Stimulated activated naive CD8-positive, alpha-beta T cell treated with anti-CD3 and anti-CD28 coated beads, Interleukin-15, amount 100 ng/mL, for 72 hours (primary cell): ENCODE data around the gene SPCS2.
"Not testable (repeated sequence)": the region's sequence is repeated elsewhere in the genome, so short reads cannot be mapped to it uniquely, and the experiment has no call there.

Source experiments
- ATAC-seq: fragments of 150-1000 bp; cut with Tn5 transposase; 2 replicates; pipeline ENCODE4 v1.10.0; 2021; ENCODE audit warnings: mild to moderate bottlenecking, moderate library complexity
- DNase-seq, 2 donors: peaks; one replicate each; pipeline ENCODE4 v3.0.0; 2021 to 2022
- H3K27ac Mint-ChIP-seq, 2 donors: one replicate each; pipeline ENCODE4 v1.8.0; 2022; ENCODE audit warnings: mild to moderate bottlenecking in 2 of 2, mixed read lengths in 2 of 2, moderate library complexity in 2 of 2
- H3K27me3 Mint-ChIP-seq: one replicate; pipeline ENCODE4 v1.8.0; 2022; ENCODE audit warnings: mixed read lengths
- H3K4me1 Mint-ChIP-seq: one replicate; pipeline ENCODE4 v1.8.0; 2022; ENCODE audit warnings: mild to moderate bottlenecking, mixed read lengths
- H3K4me3 Mint-ChIP-seq, 2 donors: one replicate each; pipeline ENCODE4 v1.8.0; 2022; ENCODE audit warnings: mild to moderate bottlenecking in 2 of 2, mixed read lengths in 2 of 2, moderate library complexity in 1 of 2
- H3K9me3 Mint-ChIP-seq, 2 donors: one replicate each; pipeline ENCODE4 v1.8.0; 2022; ENCODE audit warnings: mixed read lengths in 2 of 2

SPCS2 gene

GRCh38 chr11:74970852-74971395 lies 21.9 kb downstream of the SPCS2 start:
- Mint-ChIP-seq H3K4me3 (no peak overlapping the region), H3K9me3 (no peaks in the 10 kb centered on the region)
- ATAC-seq: no peak

GRCh38 chr11:74971424-74971823 lies 22.4 kb downstream of the SPCS2 start:
- Mint-ChIP-seq H3K27ac (no peak overlapping the region), H3K4me3 (no peak overlapping the region), H3K4me1 (no peaks in the 10 kb centered on the region), H3K27me3 (no peaks in the 10 kb centered on the region), H3K9me3 (no peaks in the 10 kb centered on the region)
- ATAC-seq (no peak), DNase-seq (no peak)

More at GRCh38 chr11:74970852-74971395, 21.9 kb downstream of the SPCS2 start:
- no peaks in the 10 kb centered on the region for H3K27me3 Mint-ChIP-seq
- H3K4me1 Mint-ChIP-seq: no peaks in the 10 kb centered on the region
- no peak for DNase-seq
- no peak overlapping the region for H3K27ac Mint-ChIP-seq

GRCh38 chr11:74978041-74978440 lies 29.0 kb downstream of the SPCS2 start:
- no peaks in the 10 kb centered on the region for H3K27me3 Mint-ChIP-seq
- H3K4me1 Mint-ChIP-seq: no peaks in the 10 kb centered on the region
- DNase-seq (no peak), ATAC-seq (no peak)
- no peak overlapping the region for H3K4me3 Mint-ChIP-seq
- H3K27ac Mint-ChIP-seq: no peak overlapping the region
- no peaks in the 10 kb centered on the region for H3K9me3 Mint-ChIP-seq

GRCh38 chr11:74980634-74981033 lies 31.6 kb downstream of the SPCS2 start:
- no peak overlapping the region for H3K27ac Mint-ChIP-seq
- no peaks in the 10 kb centered on the region for H3K27me3 Mint-ChIP-seq
- no peaks in the 10 kb centered on the region for H3K9me3 Mint-ChIP-seq
- ATAC-seq (no peak), DNase-seq (no peak)
- H3K4me1 Mint-ChIP-seq: no peaks in the 10 kb centered on the region
- no peak overlapping the region for H3K4me3 Mint-ChIP-seq

- ATAC-seq (no peak), DNase-seq (no peak)
- Mint-ChIP-seq H3K4me3 (no peak overlapping the region), H3K4me1 (no peaks in the 10 kb centered on the region), H3K27me3 (no peaks in the 10 kb centered on the region), H3K27ac (no peak overlapping the region), H3K9me3 (no peaks in the 10 kb centered on the region)
Measured at GRCh38 chr11:74981888-74982287, 32.8 kb downstream of the SPCS2 start.

- no peak overlapping the region for H3K27ac Mint-ChIP-seq
- no peaks in the 10 kb centered on the region for H3K4me1 Mint-ChIP-seq
- no peak for DNase-seq
- H3K27me3 Mint-ChIP-seq: no peaks in the 10 kb centered on the region
- no peak overlapping the region for H3K4me3 Mint-ChIP-seq
- no peak for ATAC-seq
- no peaks in the 10 kb centered on the region for H3K9me3 Mint-ChIP-seq
Measured at GRCh38 chr11:74984070-74984469, 35.0 kb downstream of the SPCS2 start.

GRCh38 chr11:74984730-74985129 lies 35.7 kb downstream of the SPCS2 start:
- Mint-ChIP-seq H3K27me3 (no peaks in the 10 kb centered on the region), H3K4me1 (peaks cover 6% of the 10 kb centered on the region), H3K9me3 (no peaks in the 10 kb centered on the region), H3K27ac (no peak overlapping the region), H3K4me3 (no peak overlapping the region)
- no peak for ATAC-seq
- no peak for DNase-seq

DNA sequence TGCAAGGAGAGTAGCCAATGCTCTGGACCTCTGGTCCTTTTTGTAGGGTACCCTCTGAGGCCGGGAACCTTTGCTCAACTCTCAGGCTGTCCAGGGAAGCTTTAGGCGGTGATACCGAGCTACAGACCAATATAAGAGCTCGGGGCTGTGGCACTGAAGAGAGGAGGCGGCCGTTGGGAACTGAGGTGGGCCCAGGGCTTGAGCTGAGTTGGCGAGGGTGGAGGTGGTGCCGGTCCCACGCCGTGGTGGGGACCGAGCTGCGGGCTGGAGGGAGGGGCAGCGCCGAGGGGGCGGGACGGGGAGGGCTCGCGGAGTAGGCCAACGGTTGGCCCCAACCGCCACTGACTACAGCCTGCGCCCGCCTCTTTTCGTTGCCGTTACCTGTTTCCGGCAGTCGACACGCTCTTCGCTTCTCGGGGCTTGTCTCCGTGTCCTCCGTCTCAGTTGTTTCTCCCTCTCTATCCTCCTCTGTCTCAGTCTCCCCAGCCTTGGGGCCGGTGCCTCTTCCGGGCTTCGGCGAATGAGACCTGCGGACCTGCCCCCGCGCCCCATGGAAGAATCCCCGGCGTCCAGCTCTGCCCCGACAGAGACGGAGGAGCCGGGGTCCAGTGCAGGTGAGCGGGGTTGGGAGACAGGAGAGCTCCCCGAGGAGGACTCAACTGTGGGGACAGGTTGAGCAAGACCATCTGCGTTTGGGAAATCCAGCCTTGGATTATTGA lies 39.6 kb downstream of the SPCS2 start, which contains the start of gene NEU3:
TSS of gene NEU3 (plus strand) at position 393 of the 719 bp plus-strand sequence. CDS start at position 521, 128 bp downstream.
- DNase-seq (peak; percentile 81 to 83), ATAC-seq (peak; percentile 97)
- Mint-ChIP-seq H3K4me3 (peak within 1 kb of the TSS; percentile 97 to 98), H3K27me3 (no peaks in the 10 kb centered on the region), H3K9me3 (no peaks in the 10 kb centered on the region), H3K4me1 (peaks cover 29% of the 10 kb centered on the region), H3K27ac (peak within 1 kb of the TSS; percentile 91 to 97)

DNA sequence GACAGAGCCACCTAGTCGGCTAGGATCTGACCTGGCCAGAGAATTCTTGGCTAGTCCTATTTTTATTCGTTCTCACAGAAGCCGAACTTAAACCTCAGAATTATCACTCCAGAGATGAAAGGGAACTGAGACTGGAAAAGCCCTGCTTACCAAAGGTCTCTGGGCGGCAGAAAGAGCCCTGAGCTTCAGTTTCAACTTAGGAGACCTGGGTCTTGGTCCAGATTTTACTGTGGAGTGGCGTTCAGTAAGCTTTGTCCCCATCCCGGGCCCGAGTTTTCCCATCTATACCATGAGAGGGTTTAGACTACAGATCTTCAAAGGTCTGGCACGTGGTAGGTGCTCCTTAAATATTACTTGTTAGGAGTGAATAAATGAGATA lies 40.2 kb downstream of the SPCS2 start:
- H3K27ac Mint-ChIP-seq: peak overlapping the region; percentile 91 to 97
- H3K9me3 Mint-ChIP-seq: no peaks in the 10 kb centered on the region
- peak overlapping the region; percentile 97 to 98 for H3K4me3 Mint-ChIP-seq
- H3K4me1 Mint-ChIP-seq: peaks cover 29% of the 10 kb centered on the region
- DNase-seq (no peak), ATAC-seq (peak; percentile 8)
- no peaks in the 10 kb centered on the region for H3K27me3 Mint-ChIP-seq

DNA sequence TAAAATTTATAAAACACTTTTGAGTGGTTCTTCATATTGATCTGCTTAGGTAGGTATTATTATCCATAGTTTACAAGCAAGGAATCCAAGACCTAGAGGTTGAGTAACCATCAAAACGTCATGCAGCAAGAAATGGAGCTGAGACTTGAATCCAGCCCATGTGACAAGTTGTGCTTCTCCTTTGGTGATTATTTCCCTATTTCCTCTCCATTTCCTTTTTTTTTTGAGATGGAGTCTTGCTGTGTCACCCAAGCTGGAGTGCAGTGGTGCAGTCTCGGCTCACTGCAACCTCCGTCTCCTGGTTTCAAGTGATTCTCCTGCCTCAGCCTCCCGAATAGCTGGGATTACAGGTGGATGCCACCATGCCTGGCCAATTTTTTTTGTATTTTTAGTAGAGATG lies 41.1 kb downstream of the SPCS2 start:
- ATAC-seq, DNase-seq, H3K27ac Mint-ChIP-seq, H3K27me3 Mint-ChIP-seq, H3K9me3 Mint-ChIP-seq: not testable (repeated sequence)
- Mint-ChIP-seq H3K4me1 (peaks cover 29% of the 10 kb centered on the region), H3K4me3 (peak overlapping the region; percentile 45 to 98)

DNA sequence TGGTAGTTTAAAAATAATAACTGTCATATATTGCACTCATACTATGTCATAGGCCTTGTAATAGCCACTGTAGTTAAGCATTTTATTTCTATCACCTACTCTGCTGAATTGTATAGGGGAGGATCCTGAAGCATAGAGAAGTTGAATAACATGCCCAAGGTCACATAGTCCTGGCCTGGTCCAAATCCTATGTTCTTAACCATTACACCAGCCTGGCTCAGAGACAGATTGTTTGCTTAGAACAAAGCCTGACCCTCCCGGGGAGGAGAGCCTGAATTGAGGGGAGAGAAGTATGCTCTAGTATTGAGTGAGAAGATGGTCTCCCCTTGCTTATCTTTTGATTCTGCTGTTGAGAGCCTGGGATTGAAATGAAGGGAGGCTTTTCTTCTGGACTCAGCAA lies 41.9 kb downstream of the SPCS2 start:
- H3K4me1 Mint-ChIP-seq: peaks cover 29% of the 10 kb centered on the region
- no peak overlapping the region for H3K27ac Mint-ChIP-seq
- DNase-seq (no peak), ATAC-seq (no peak)
- H3K9me3 Mint-ChIP-seq: no peaks in the 10 kb centered on the region
- peak overlapping the region; percentile 45 to 98 for H3K4me3 Mint-ChIP-seq
- no peaks in the 10 kb centered on the region for H3K27me3 Mint-ChIP-seq

GRCh38 chr11:74992852-74993251 lies 43.8 kb downstream of the SPCS2 start:
- H3K27ac Mint-ChIP-seq: no peak overlapping the region
- H3K9me3 Mint-ChIP-seq: no peaks in the 10 kb centered on the region
- H3K4me1 Mint-ChIP-seq: peaks cover 29% of the 10 kb centered on the region
- ATAC-seq: no peak
- no peaks in the 10 kb centered on the region for H3K27me3 Mint-ChIP-seq
- no peak overlapping the region for H3K4me3 Mint-ChIP-seq
- DNase-seq: no peak

- H3K9me3 Mint-ChIP-seq: no peaks in the 10 kb centered on the region
- DNase-seq: no peak
- no peaks in the 10 kb centered on the region for H3K27me3 Mint-ChIP-seq
- no peak overlapping the region for H3K27ac Mint-ChIP-seq
- H3K4me1 Mint-ChIP-seq: no peaks in the 10 kb centered on the region
- H3K4me3 Mint-ChIP-seq: no peak overlapping the region
- ATAC-seq: no peak
Measured at GRCh38 chr11:75000975-75001354, 51.9 kb downstream of the SPCS2 start.

GRCh38 chr11:75001686-75002085 lies 52.6 kb downstream of the SPCS2 start:
- Mint-ChIP-seq H3K9me3 (no peaks in the 10 kb centered on the region), H3K27ac (no peak overlapping the region), H3K4me1 (no peaks in the 10 kb centered on the region), H3K27me3 (no peaks in the 10 kb centered on the region), H3K4me3 (no peak overlapping the region)
- DNase-seq: no peak
- no peak for ATAC-seq

DNA sequence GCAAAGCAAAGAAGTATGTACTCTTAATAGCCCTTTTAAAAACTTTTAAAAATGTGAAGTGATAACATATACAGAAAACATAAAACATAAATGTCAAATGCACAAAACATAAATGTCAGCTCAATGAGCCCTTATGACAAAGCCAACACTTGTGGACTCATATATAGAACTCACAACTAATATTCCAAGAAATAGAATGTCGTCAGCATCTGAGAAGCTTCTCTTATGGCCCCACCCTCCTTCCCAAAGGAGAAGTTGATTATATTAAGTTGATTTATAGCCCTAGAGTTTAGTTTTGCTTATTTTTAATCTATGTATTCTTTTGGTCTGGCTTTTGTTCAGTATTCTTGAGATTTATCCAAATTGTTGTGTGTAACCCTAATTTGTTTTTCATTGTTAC lies 53.5 kb downstream of the SPCS2 start:
- Mint-ChIP-seq H3K27me3 (no peaks in the 10 kb centered on the region), H3K4me3 (no peak overlapping the region), H3K27ac (no peak overlapping the region), H3K9me3 (no peaks in the 10 kb centered on the region), H3K4me1 (no peaks in the 10 kb centered on the region)
- no peak for DNase-seq
- no peak for ATAC-seq

- no peaks in the 10 kb centered on the region for H3K9me3 Mint-ChIP-seq
- H3K27me3 Mint-ChIP-seq: no peaks in the 10 kb centered on the region
- ATAC-seq (no peak), DNase-seq (no peak)
- no peak overlapping the region for H3K27ac Mint-ChIP-seq
- H3K4me1 Mint-ChIP-seq: no peaks in the 10 kb centered on the region
- H3K4me3 Mint-ChIP-seq: no peak overlapping the region
Measured at GRCh38 chr11:75004215-75004614, 55.1 kb downstream of the SPCS2 start.

DNA sequence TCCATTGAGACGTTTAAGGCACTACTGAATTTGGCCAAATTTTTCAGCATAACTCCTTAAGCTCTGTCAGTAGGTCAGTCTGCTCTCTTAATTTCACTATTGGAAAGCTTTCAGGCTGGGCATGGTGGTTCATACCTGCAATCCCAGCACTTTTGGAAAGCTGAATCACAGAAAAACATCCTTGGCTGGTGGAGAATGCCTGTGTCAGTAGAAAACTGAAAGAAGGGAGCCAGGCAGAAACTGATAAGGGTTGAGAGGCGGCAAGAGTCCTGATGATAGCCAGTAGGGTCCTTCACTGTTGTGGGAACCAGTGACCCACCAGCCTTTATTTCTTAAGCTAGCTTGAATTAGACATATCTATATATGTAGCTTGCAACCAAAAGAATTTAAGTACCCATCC lies 62.3 kb downstream of the SPCS2 start:
- Mint-ChIP-seq H3K27ac (no peak overlapping the region), H3K4me3 (no peak overlapping the region), H3K9me3 (no peaks in the 10 kb centered on the region), H3K27me3 (no peaks in the 10 kb centered on the region), H3K4me1 (no peaks in the 10 kb centered on the region)
- DNase-seq (no peak), ATAC-seq (no peak)
